IMR-90 (cell line): ENCODE results near the gene USP6NL. TPM values are rescaled to one million over a fixed set of nuclear protein-coding genes. Genes with fewer than 3 reads are reported as not detected.

Experiments used
- ATAC-seq: fragments of 200-7000 bp; cut with Tn5 transposase; 2 replicates; pipeline ENCODE4 v1.9.1; 2020; ENCODE audit warnings: low read depth, mild to moderate bottlenecking, moderate library complexity
- BruUV-seq: library from RNA; stranded (reverse); fragments of 400-500 nt; replicated peaks from 2 replicates; lab custom pipeline; 2021; lab: Mats Ljungman, UMichigan
- CTCF ChIA-PET: fragments of 300-600 bp; formaldehyde crosslinking; extraction: SDS; loops from one replicate; lab custom pipeline; 2021; ENCODE audit warnings: antibody characterized with exemption; lab: Yijun Ruan, JAX
- POLR2A ChIA-PET: fragments of 300-600 bp; sonication (Branson Sonifier 250); formaldehyde crosslinking; loops from one replicate; lab custom pipeline; 2022; ENCODE audit warnings: antibody characterized with exemption; ENCODE audit not compliant: unreplicated experiment; lab: Charles Lee
- DNase-seq: peaks from one replicate; pipeline ENCODE4 v3.0.0; 2013
- H2AFZ ChIP-seq: replicated peaks from 2 replicates; pipeline ENCODE3; 2013; ENCODE audit warnings: low read length, mild to moderate bottlenecking; ENCODE audit not compliant: poor library complexity
- H2AK5ac ChIP-seq: 2 replicates; pipeline ENCODE4 v1.6.1; 2013; ENCODE audit warnings: low read depth, low read length, inconsistent platforms
- H2AK9ac ChIP-seq: replicated peaks from 2 replicates; pipeline ENCODE3; 2013; ENCODE audit warnings: mild to moderate bottlenecking, low read depth, low read length, moderate library complexity; ENCODE audit not compliant: poor library complexity
- H2BK120ac ChIP-seq: 2 replicates; pipeline ENCODE4 v1.6.1; 2013; ENCODE audit warnings: low read depth, low read length, inconsistent platforms
- H2BK15ac ChIP-seq: 3 replicates; pipeline ENCODE4 v1.6.1; 2013; ENCODE audit warnings: low read depth, low read length, inconsistent platforms
- H2BK20ac ChIP-seq: 2 replicates; pipeline ENCODE4 v1.6.1; 2013; ENCODE audit warnings: low read depth, mild to moderate bottlenecking, inconsistent platforms, low read length, moderate library complexity
- H2BK5ac ChIP-seq: 2 replicates; pipeline ENCODE4 v1.6.1; 2013; ENCODE audit warnings: mild to moderate bottlenecking, low read depth, low read length, inconsistent platforms; ENCODE audit not compliant: poor library complexity, severe bottlenecking
- H3K14ac ChIP-seq: replicated peaks from 2 replicates; pipeline ENCODE4 v1.6.1; 2013; ENCODE audit warnings: low read depth, low read length, inconsistent platforms
- H3K18ac ChIP-seq: 2 replicates; pipeline ENCODE4 v1.6.1; 2013; ENCODE audit warnings: low read depth, low read length, control low read depth
- H3K23ac ChIP-seq: 2 replicates; pipeline ENCODE4 v1.6.1; 2013; ENCODE audit warnings: low read depth, low read length, inconsistent platforms
- H3K27ac ChIP-seq: 2 replicates; pipeline ENCODE4 v1.5.1; 2013; ENCODE audit warnings: mild to moderate bottlenecking, control low read depth, low read length; ENCODE audit not compliant: insufficient read depth
- H3K27me3 ChIP-seq: 2 replicates; pipeline ENCODE4 v1.6.1; 2013; ENCODE audit warnings: low read length; ENCODE audit not compliant: control insufficient read depth, insufficient read depth
- H3K36me3 ChIP-seq: 2 replicates; pipeline ENCODE4 v1.6.1; 2013; ENCODE audit warnings: low read length, mixed read lengths; ENCODE audit not compliant: control insufficient read depth, insufficient read depth
- H3K4ac ChIP-seq: 2 replicates; pipeline ENCODE4 v1.6.1; 2013; ENCODE audit warnings: low read depth, low read length, inconsistent platforms
- H3K4me1 ChIP-seq: 2 replicates; pipeline ENCODE4 v1.6.1; 2013; ENCODE audit warnings: low read length, mixed read lengths; ENCODE audit not compliant: control insufficient read depth, insufficient read depth
- H3K4me2 ChIP-seq: 2 replicates; pipeline ENCODE4 v1.6.1; 2013; ENCODE audit warnings: low read depth, mild to moderate bottlenecking, control low read depth, low read length, moderate library complexity
- H3K4me3 ChIP-seq: 2 replicates; pipeline ENCODE4 v1.5.1; 2013; ENCODE audit warnings: low read depth, mild to moderate bottlenecking, control low read depth, low read length, moderate library complexity; ENCODE audit not compliant: insufficient read depth
- H3K56ac ChIP-seq: 2 replicates; pipeline ENCODE4 v1.6.1; 2013; ENCODE audit warnings: low read length, inconsistent platforms; ENCODE audit not compliant: insufficient read depth; ENCODE audit errors: extremely low read depth
- H3K79me1 ChIP-seq, 2 experiments: 2 replicates each; pipeline ENCODE4 v1.6.1; 2013; ENCODE audit warnings: low read length in 2 of 2, inconsistent platforms in 1 of 2, low read depth in 1 of 2
- H3K9ac ChIP-seq: 2 replicates; pipeline ENCODE4 v1.6.1; 2013; ENCODE audit warnings: low read depth, low read length, control low read depth
- H3K9me1 ChIP-seq: 2 replicates; pipeline ENCODE4 v1.6.1; 2013; ENCODE audit warnings: low read length, inconsistent platforms; ENCODE audit not compliant: insufficient read depth
- H3K9me3 ChIP-seq: 2 replicates; pipeline ENCODE4 v1.6.1; 2013; ENCODE audit warnings: low read length; ENCODE audit not compliant: control insufficient read depth, insufficient read depth
- H4K20me1 ChIP-seq: 2 replicates; pipeline ENCODE4 v1.6.1; 2013; ENCODE audit warnings: low read length, inconsistent platforms; ENCODE audit not compliant: insufficient read depth
- H4K5ac ChIP-seq: 2 replicates; pipeline ENCODE4 v1.6.1; 2013; ENCODE audit warnings: mild to moderate bottlenecking, low read depth, low read length, control low read depth
- H4K8ac ChIP-seq, 2 experiments: 2 replicates each; pipeline ENCODE4 v1.6.1; 2013; ENCODE audit warnings: low read depth in 2 of 2, low read length in 2 of 2, control low read depth in 1 of 2, inconsistent platforms in 1 of 2
- H4K91ac ChIP-seq: 2 replicates; pipeline ENCODE4 v1.6.1; 2013; ENCODE audit warnings: low read depth, low read length, inconsistent platforms; ENCODE audit not compliant: insufficient read depth
- BHLHE40 ChIP-seq: fragments of 150-350 bp; IDR thresholded peaks from 2 replicates; pipeline ENCODE4 v1.6.1; 2016; ENCODE audit warnings: mild to moderate bottlenecking, low read depth, low read length
- MXI1 ChIP-seq: IDR thresholded peaks from 2 replicates; pipeline ENCODE4 v1.6.1; 2012; ENCODE audit warnings: low read depth, mild to moderate bottlenecking, low read length, moderate library complexity, borderline replicate concordance
- RFX5 ChIP-seq: IDR thresholded peaks from 2 replicates; pipeline ENCODE4 v1.8.0; 2012; ENCODE audit warnings: low read depth, mild to moderate bottlenecking, low read length, moderate library complexity
- USF2 ChIP-seq: fragments of 150-350 bp; IDR thresholded peaks from 2 replicates; pipeline ENCODE4 v1.6.1; 2017; ENCODE audit warnings: mild to moderate bottlenecking, antibody characterized with exemption, low read length, low read depth
- WGBS, 2 experiments: methylation state at CpG; one replicate each; pipeline versions ENCODE4 v1.1.5 to v1.1.7; 2013; ENCODE audit warnings: missing lambda C conversion rate in 2 of 2; ENCODE audit not compliant: insufficient read length in 1 of 2; ENCODE audit errors: extremely low coverage in 2 of 2; 5-methylcytosine and 5-hydroxymethylcytosine counted together
- dilution Hi-C: fragments of 300-500 bp; cut with HindIII; formaldehyde crosslinking; loops from one replicate; pipeline ENCODE4 v1.14.3; 2018; ENCODE audit warnings: low sequenced_read_pairs; ENCODE audit not compliant: unreplicated experiment
- in situ Hi-C: fragments of 300-500 bp; cut with MboI; formaldehyde crosslinking; loops from 3 replicates; pipeline ENCODE4 v1.14.3; 2019; ENCODE audit warnings: low sequenced_read_pairs, inconsistent platforms, mixed read lengths
- intact Hi-C: fragments of 100-400 bp; cut with micrococcal nuclease; formaldehyde crosslinking; loops from 2 replicates; pipeline ENCODE4 v1.10.0; 2022
- polyA plus RNA-seq, 3 experiments: library from polyadenylated mRNA; depleted of rRNA; stranded (reverse); fragments of >200 nt; gene quantifications; 2 replicates each; pipeline ENCODE4 v1.2.3, GENCODE V29; 2012; ENCODE audit warnings: low replicate concordance in 1 of 3
- total RNA-seq: library from RNA; depleted of rRNA; stranded (reverse); fragments of >200 nt; gene quantifications from 2 replicates; pipeline ENCODE4 v1.2.3, GENCODE V29; 2012

Gene USP6NL
- total and polyA plus RNA-seq, 2 of the 4 experiments (the other 2 are of a cell fraction), result 7.8 to 9.1 TPM

GRCh38 chr10:11647676-11648075, 36.2 kb upstream of the USP6NL start:
- Histone ChIP-seq H3K4me3 (no peak overlapping the region), H4K20me1 (no peaks in the 10 kb centered on the region), H3K56ac (no peak overlapping the region), H2BK120ac (no peak overlapping the region), H4K91ac (no peak overlapping the region), H3K79me1 (no peaks in the 10 kb centered on the region), H2AK9ac (no peak overlapping the region), H3K4me1 (peaks cover 2% of the 10 kb centered on the region; the same call in 1 of the 2 replicates), H3K4ac (no peak overlapping the region), H2AK5ac (no peak overlapping the region), H2BK5ac (no peak overlapping the region), H3K9ac (no peak overlapping the region), H3K9me3 (no peaks in the 10 kb centered on the region), H3K27ac (no peak overlapping the region), H3K27me3 (no peaks in the 10 kb centered on the region), H3K36me3 (no peaks in the 10 kb centered on the region), H4K5ac (no peak overlapping the region), H4K8ac (no peak overlapping the region), H3K4me2 (no peak overlapping the region), H3K23ac (no peak overlapping the region), H2BK15ac (no peak overlapping the region), H2BK20ac (no peak overlapping the region), H3K18ac (no peak overlapping the region), H2AFZ (no peak overlapping the region), H3K14ac (no peak overlapping the region), H3K9me1 (no peaks in the 10 kb centered on the region)
- no TSS peak for BruUV-seq
- DNase-seq, result no peak
- TF ChIP-seq MXI1, result no peak
- no peak for TF ChIP-seq RFX5
- TF ChIP-seq USF2, result no peak
- no peak for TF ChIP-seq BHLHE40
- CTCF ChIA-PET, result interaction anchor here (0.6 kb wide), 1 partner anchor 80 kb away, joined by 3 read pairs; no protein-coding TSS in a partner anchor
- POLR2A ChIA-PET, result no interaction called here
- in situ Hi-C loops, result no loop called here
- no CpG with 5 or more reads among the region's 1 CpG for WGBS, 2 experiments
- dilution Hi-C loops, result no loop called here
- intact Hi-C loops, result no loop called here
- no peak for ATAC-seq
